Measurements from ENCODE around the gene TPM2.

TPM2 gene

GRCh38 chr9:35727676-35728040 is 37.9 kb upstream of the TPM2 start:
- peaks cover 30% of the 10 kb centered on the region for H3K36me3 Mint-ChIP-seq (ENCODE audit: low read depth)

GRCh38 chr9:35726931-35727330 is 37.2 kb upstream of the TPM2 start:
- peaks cover 35% of the 10 kb centered on the region for H3K36me3 Mint-ChIP-seq (ENCODE audit: low read depth)
- peak overlapping the region; percentile 67 for H3K4me3 Mint-ChIP-seq
- peak overlapping the region; percentile 69 for H3K27ac Mint-ChIP-seq
- H3K4me1 Mint-ChIP-seq (ENCODE audit: low read depth), result no peaks in the 10 kb centered on the region
- H3K27me3 Mint-ChIP-seq, result no peaks in the 10 kb centered on the region
- H3K9me3 Mint-ChIP-seq, result no peaks in the 10 kb centered on the region

More at GRCh38 chr9:35727676-35728040, 37.9 kb upstream of the TPM2 start:
- no peak overlapping the region for H3K27ac Mint-ChIP-seq
- H3K4me1 Mint-ChIP-seq (ENCODE audit: low read depth), result no peaks in the 10 kb centered on the region
- no peaks in the 10 kb centered on the region for H3K27me3 Mint-ChIP-seq
- H3K4me3 Mint-ChIP-seq, result no peak overlapping the region
- H3K9me3 Mint-ChIP-seq, result no peaks in the 10 kb centered on the region

GRCh38 chr9:35725362-35725761 is 35.6 kb upstream of the TPM2 start:
- Mint-ChIP-seq H3K36me3 (ENCODE audit: low read depth) (peaks cover 51% of the 10 kb centered on the region), H3K4me3 (no peak overlapping the region), H3K27me3 (no peaks in the 10 kb centered on the region), H3K9me3 (no peaks in the 10 kb centered on the region), H3K27ac (no peak overlapping the region), H3K4me1 (ENCODE audit: low read depth) (no peaks in the 10 kb centered on the region)

GRCh38 chr9:35723908-35724307 is 34.2 kb upstream of the TPM2 start:
- H3K9me3 Mint-ChIP-seq, result no peaks in the 10 kb centered on the region
- peaks cover 64% of the 10 kb centered on the region for H3K36me3 Mint-ChIP-seq (ENCODE audit: low read depth)
- no peak overlapping the region for H3K4me3 Mint-ChIP-seq
- H3K27me3 Mint-ChIP-seq, result no peaks in the 10 kb centered on the region
- H3K27ac Mint-ChIP-seq, result no peak overlapping the region
- H3K4me1 Mint-ChIP-seq (ENCODE audit: low read depth), result no peaks in the 10 kb centered on the region

GRCh38 chr9:35723426-35723825 is 33.7 kb upstream of the TPM2 start:
- Mint-ChIP-seq H3K4me1 (ENCODE audit: low read depth) (no peaks in the 10 kb centered on the region), H3K4me3 (no peak overlapping the region), H3K27me3 (no peaks in the 10 kb centered on the region), H3K9me3 (no peaks in the 10 kb centered on the region), H3K36me3 (ENCODE audit: low read depth) (peaks cover 66% of the 10 kb centered on the region), H3K27ac (no peak overlapping the region)

- no peaks in the 10 kb centered on the region for H3K4me1 Mint-ChIP-seq (ENCODE audit: low read depth)
- H3K27ac Mint-ChIP-seq, result no peak overlapping the region
- no peaks in the 10 kb centered on the region for H3K27me3 Mint-ChIP-seq
- H3K9me3 Mint-ChIP-seq, result no peaks in the 10 kb centered on the region
- H3K36me3 Mint-ChIP-seq (ENCODE audit: low read depth), result peaks cover 85% of the 10 kb centered on the region
- no peak overlapping the region for H3K4me3 Mint-ChIP-seq
These were observed 29.8 kb upstream of the TPM2 start for GRCh38 chr9:35719546-35719945.

GRCh38 chr9:35718721-35719511 is 29.2 kb upstream of the TPM2 start:
- Mint-ChIP-seq H3K9me3 (no peaks in the 10 kb centered on the region), H3K4me1 (ENCODE audit: low read depth) (no peaks in the 10 kb centered on the region), H3K36me3 (ENCODE audit: low read depth) (peaks cover 85% of the 10 kb centered on the region), H3K27me3 (no peaks in the 10 kb centered on the region), H3K27ac (no peak overlapping the region), H3K4me3 (no peak overlapping the region)

- no peaks in the 10 kb centered on the region for H3K9me3 Mint-ChIP-seq
- no peak overlapping the region for H3K4me3 Mint-ChIP-seq
- H3K36me3 Mint-ChIP-seq (ENCODE audit: low read depth), result peaks cover 89% of the 10 kb centered on the region
- no peaks in the 10 kb centered on the region for H3K27me3 Mint-ChIP-seq
- H3K27ac Mint-ChIP-seq, result no peak overlapping the region
- no peaks in the 10 kb centered on the region for H3K4me1 Mint-ChIP-seq (ENCODE audit: low read depth)
These were observed 27.6 kb upstream of the TPM2 start for GRCh38 chr9:35717132-35717870.

GRCh38 chr9:35716230-35716629 is 26.5 kb upstream of the TPM2 start:
- Mint-ChIP-seq H3K4me3 (no peak overlapping the region), H3K4me1 (ENCODE audit: low read depth) (no peaks in the 10 kb centered on the region), H3K27ac (no peak overlapping the region), H3K27me3 (no peaks in the 10 kb centered on the region), H3K36me3 (ENCODE audit: low read depth) (peaks cover 86% of the 10 kb centered on the region), H3K9me3 (no peaks in the 10 kb centered on the region)

GRCh38 chr9:35714579-35715252 is 25.0 kb upstream of the TPM2 start:
- no peak overlapping the region for H3K27ac Mint-ChIP-seq
- no peaks in the 10 kb centered on the region for H3K9me3 Mint-ChIP-seq
- peaks cover 84% of the 10 kb centered on the region for H3K36me3 Mint-ChIP-seq (ENCODE audit: low read depth)
- no peaks in the 10 kb centered on the region for H3K4me1 Mint-ChIP-seq (ENCODE audit: low read depth)
- no peak overlapping the region for H3K4me3 Mint-ChIP-seq
- H3K27me3 Mint-ChIP-seq, result no peaks in the 10 kb centered on the region

GRCh38 chr9:35714123-35714522 is 24.4 kb upstream of the TPM2 start:
- no peak overlapping the region for H3K4me3 Mint-ChIP-seq
- no peak overlapping the region for H3K27ac Mint-ChIP-seq
- peaks cover 81% of the 10 kb centered on the region for H3K36me3 Mint-ChIP-seq (ENCODE audit: low read depth)
- no peaks in the 10 kb centered on the region for H3K4me1 Mint-ChIP-seq (ENCODE audit: low read depth)
- H3K27me3 Mint-ChIP-seq, result no peaks in the 10 kb centered on the region
- no peaks in the 10 kb centered on the region for H3K9me3 Mint-ChIP-seq

- Mint-ChIP-seq H3K4me3 (no peak overlapping the region), H3K36me3 (ENCODE audit: low read depth) (peaks cover 83% of the 10 kb centered on the region), H3K27ac (peak overlapping the region; percentile 31), H3K9me3 (no peaks in the 10 kb centered on the region), H3K27me3 (no peaks in the 10 kb centered on the region), H3K4me1 (ENCODE audit: low read depth) (no peaks in the 10 kb centered on the region)
These were observed 23.9 kb upstream of the TPM2 start for GRCh38 chr9:35713578-35713977.

- H3K27ac Mint-ChIP-seq, result no peak overlapping the region
- no peaks in the 10 kb centered on the region for H3K4me1 Mint-ChIP-seq (ENCODE audit: low read depth)
- peaks cover 83% of the 10 kb centered on the region for H3K36me3 Mint-ChIP-seq (ENCODE audit: low read depth)
- H3K9me3 Mint-ChIP-seq, result no peaks in the 10 kb centered on the region
- no peaks in the 10 kb centered on the region for H3K27me3 Mint-ChIP-seq
- H3K4me3 Mint-ChIP-seq, result no peak overlapping the region
These were observed 23.2 kb upstream of the TPM2 start for GRCh38 chr9:35712762-35713400.

GRCh38 chr9:35711501-35712428 is 22.0 kb upstream of the TPM2 start:
- H3K9me3 Mint-ChIP-seq, result no peaks in the 10 kb centered on the region
- no peaks in the 10 kb centered on the region for H3K4me1 Mint-ChIP-seq (ENCODE audit: low read depth)
- no peaks in the 10 kb centered on the region for H3K27me3 Mint-ChIP-seq
- H3K4me3 Mint-ChIP-seq, result no peak overlapping the region
- H3K27ac Mint-ChIP-seq, result no peak overlapping the region
- H3K36me3 Mint-ChIP-seq (ENCODE audit: low read depth), result peaks cover 84% of the 10 kb centered on the region

Measured in stimulated activated naive CD8-positive, alpha-beta T cell treated with anti-CD3 and anti-CD28 coated beads, Interleukin-15, Interleukin-2, amounts not matched to agents 100 ng/mL and 50 ng/mL, for 24 hours (primary cell).